Mucosa of gallbladder (tissue), 1 donor: ENCODE measurements around the gene RIPOR1. TPM values are rescaled to one million over a fixed set of nuclear protein-coding genes. Genes with fewer than 3 reads are reported as not detected.
A peak's percentile ranks its signal among the peaks of the same experiment; 100 is the strongest.

Experiments
- DNase-seq: peaks from one replicate; pipeline ENCODE4 v3.0.0-alpha.2; 2020; ENCODE audit warnings: low spot score
- total RNA-seq: library from RNA; stranded (reverse); gene quantifications from one replicate; pipeline ENCODE4 v1.2.1, GENCODE V29; 2021
- donor health status: DM: no; HTN: no; CAD: no.

Gene RIPOR1
- total RNA-seq, 1 donor from 2014 or later: 70.6 TPM

DNA sequence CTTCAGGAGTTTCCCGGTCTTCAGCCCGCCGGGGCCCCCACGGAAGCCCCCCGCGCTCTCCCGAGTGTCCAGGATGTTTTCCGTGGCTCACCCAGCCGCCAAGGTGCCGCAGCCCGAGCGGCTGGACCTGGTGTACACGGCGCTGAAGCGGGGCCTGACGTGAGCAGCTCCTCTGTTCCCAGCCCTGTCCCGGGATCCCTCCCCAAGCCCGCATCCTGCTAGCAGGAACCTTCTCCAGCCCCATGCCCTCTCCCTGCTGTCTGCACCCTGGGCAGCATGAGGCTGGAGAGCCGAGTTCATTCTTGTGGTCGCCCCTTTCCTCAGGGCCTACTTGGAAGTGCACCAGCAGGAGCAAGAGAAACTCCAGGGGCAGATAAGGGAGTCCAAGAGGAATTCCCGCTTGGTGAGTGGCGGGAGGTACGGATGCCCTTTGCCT, 10.1 kb downstream of the RIPOR1 start:
- no peak for DNase-seq

DNA sequence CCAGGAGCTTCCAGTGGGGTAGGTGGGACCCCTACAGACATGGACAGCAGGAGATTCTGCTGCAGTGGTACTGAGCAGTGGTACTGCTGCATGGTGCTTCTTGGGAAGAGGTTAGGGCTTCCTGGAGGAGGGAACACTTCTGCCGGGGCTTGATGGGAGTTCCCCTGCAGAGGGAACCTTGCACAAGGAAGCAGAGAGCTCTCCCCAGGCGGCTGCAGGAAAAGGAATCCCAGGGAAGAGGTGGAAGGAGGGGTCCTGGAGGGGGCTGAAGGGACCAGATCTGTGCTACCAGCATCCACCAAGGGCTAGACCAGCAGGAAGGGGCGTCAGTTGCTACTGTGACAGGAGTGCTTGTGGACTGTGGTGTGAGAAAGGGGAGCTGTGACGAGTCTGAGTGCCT, 10.6 kb downstream of the RIPOR1 start:
- DNase-seq: no peak

GRCh38 chr16:67539691-67540635, 11.3 kb downstream of the RIPOR1 start:
- DNase-seq: no peak

- DNase-seq: no peak
These were observed 12.1 kb downstream of the RIPOR1 start for GRCh38 chr16:67540756-67541155.

DNA sequence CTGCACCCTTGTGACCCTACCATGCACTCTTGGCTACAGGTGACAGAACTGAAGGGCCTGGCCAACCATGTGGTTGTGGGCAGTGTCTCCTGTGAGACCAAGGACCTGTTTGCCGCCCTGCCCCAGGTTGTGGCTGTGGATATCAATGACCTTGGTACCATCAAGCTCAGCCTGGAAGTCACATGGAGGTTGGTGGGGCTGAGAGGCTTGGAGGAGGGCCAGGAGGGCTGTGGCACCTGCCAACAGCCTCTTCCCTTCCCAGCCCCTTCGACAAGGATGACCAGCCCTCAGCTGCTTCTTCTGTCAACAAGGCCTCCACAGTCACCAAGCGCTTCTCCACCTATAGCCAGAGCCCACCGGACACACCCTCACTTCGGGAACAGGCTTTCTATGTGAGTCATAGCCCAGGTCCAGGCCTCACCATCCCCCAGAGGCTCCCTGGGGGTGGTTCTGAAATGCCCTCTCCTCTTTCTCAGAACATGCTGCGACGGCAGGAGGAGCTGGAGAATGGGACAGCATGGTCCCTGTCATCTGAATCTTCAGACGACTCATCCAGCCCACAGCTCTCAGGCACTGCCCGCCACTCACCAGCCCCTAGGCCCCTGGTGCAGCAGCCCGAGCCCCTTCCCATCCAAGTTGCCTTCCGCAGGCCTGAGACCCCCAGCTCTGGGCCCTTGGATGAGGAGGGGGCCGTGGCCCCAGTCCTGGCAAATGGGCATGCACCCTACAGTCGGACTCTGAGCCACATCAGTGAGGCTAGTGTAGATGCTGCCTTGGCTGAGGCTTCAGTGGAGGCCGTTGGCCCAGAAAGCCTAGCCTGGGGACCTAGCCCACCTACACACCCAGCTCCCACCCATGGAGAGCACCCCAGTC, 13.0 kb downstream of the RIPOR1 start:
- no peak for DNase-seq

GRCh38 chr16:67542464-67542863, 13.8 kb downstream of the RIPOR1 start:
- no peak for DNase-seq

- DNase-seq: no peak
These were observed 14.4 kb downstream of the RIPOR1 start for GRCh38 chr16:67543036-67543435.

GRCh38 chr16:67543582-67543981, 15.0 kb downstream of the RIPOR1 start:
- no peak for DNase-seq

DNA sequence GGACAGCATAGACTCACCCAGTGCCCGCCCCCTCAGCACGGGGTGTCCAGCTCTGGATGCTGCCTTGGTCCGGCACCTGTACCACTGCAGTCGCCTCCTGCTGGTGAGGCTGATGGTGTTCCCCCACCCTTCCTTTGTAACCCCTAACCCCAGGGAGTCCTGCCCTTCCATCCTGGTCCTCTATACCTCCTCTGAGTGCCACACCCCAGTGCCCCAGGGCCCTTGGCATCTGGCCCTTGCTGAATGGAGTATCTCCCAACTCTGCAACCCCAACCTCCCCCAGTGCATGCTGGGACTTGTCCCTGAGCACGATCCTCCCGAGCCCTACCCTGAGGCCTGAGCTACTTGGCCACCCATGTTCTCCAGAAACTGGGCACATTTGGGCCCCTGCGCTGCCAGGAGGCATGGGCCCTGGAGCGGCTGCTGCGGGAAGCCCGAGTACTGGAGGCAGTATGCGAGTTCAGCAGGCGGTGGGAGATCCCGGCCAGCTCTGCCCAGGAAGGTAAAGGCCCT, 15.8 kb downstream of the RIPOR1 start:
- no peak for DNase-seq

DNA sequence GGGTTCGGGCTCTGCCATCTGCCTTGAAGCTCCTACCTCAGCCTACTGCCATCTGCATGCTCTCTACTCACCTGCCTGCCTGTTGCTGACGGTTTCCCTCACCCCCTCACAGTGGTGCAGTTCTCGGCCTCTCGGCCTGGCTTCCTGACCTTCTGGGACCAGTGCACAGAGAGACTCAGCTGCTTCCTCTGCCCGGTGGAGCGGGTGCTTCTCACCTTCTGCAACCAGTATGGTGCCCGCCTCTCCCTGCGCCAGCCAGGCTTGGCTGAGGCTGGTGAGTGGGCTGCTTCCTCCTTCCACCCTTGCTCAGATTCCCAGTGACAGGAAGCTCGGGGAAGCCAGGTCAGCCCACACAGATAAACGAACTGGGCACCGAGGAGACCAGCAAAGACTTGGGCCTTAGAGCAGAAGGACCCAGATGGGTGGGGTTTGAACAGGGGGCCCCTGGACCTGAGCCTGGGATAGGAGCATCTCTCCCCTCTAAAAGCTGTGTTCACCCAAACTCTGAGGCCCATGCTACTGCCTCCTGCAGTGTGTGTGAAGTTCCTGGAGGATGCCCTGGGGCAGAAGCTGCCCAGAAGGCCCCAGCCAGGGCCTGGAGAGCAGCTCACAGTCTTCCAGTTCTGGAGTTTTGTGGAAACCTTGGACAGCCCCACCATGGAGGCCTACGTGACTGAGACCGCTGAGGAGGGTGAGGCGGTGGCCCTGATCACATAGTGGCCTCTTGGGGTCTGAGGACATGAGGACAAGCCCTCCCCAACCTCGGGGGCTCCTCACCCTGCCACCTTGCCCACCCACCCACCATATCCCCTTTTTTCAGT, 16.4 kb downstream of the RIPOR1 start:
- DNase-seq: no peak

GRCh38 chr16:67545665-67546024, 17.0 kb downstream of the RIPOR1 start:
- no peak for DNase-seq

DNA sequence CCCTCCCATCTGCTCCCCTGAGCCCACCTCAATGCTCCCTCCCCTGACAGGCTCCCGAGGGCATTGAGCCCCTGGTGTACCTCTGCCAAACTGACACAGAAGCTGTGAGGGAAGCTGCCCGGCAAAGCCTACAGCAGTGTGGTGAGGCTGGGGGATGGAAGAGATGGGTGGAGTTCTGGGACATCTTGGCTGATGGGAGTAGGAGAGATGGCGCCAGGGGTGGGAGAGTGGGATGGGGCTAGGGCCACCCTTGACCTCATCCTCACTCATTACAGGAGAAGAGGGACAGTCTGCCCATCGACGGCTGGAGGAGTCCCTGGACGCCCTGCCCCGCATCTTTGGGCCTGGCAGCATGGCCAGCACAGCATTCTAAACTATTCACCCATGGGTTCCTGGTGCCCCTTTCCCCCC, 17.5 kb downstream of the RIPOR1 start:
- DNase-seq: no peak

DNA sequence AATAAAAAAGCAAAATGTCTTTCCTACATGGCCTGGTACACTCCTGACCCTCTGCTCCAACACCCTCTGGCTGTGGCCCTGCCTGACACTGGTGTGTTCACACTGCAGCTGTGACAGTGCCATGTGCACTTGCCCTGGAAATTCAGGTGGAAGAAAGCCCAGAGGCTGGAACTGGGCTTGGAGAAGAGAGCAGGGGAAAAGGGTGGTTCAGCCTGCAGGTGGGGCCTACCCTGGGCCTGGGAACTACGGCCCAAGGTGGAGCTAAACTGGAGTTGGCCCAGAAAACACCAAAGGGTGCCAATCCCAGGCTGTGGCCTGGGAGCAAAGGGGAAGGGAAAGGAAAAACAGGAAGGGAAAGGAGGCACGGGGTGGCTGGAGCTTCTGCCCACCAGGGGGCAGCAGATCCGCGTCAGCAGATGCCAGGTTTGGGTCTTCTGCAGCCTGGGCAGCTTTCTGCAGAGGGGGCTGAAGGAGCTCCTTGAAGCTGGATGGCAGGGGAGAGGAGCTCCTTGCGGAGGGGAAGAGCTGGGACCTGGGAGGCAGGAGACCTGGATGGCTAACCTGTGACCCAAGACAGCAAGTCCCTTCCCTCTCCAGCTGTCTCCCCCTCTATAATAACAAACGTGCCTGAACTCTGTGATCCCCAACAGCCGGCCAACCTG, 18.3 kb downstream of the RIPOR1 start:
- peak; percentile 74 for DNase-seq

- no peak for DNase-seq
These were observed 19.0 kb downstream of the RIPOR1 start for GRCh38 chr16:67547423-67548264.

DNA sequence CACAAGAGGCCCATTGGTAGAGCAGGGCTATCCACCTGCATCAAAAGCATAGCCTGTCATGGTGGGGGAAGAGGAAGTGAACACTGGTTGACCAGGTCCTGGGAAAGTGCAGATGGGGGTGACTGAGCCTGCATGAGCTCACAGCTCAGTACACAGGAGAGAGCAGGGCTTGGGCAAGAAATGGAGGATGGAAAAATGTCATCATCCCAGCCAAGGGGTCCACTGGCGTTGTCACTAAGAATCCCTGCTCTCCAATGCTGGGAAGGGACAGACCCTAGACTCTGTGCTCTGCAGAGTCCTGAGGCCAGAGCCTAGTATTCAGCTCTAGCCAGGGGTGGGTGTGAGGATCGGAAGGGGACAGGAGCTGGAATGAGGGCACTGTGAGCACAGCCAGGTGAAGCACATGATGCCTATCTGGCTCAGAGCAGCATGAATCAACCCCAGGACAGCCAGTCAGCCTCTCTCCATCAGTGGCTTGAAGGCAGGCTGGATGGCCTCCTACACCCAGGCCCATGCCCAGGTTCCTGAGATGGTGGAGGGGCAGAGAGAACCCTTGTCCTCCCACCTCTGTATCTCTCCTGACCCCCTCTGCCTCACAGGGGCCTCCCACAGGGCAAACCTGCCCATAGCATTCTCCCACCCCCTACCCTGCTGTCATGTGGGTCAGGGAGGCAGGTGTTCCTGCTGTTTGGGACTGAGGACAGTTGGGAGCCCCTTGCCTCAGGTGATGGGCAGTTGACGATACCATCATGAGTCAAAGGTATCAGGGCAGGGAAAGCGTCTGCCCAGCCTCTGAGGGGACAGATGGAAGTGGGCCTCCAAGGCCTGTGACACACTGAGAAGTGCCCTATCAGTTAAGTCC, 19.9 kb downstream of the RIPOR1 start:
- no peak for DNase-seq

DNA sequence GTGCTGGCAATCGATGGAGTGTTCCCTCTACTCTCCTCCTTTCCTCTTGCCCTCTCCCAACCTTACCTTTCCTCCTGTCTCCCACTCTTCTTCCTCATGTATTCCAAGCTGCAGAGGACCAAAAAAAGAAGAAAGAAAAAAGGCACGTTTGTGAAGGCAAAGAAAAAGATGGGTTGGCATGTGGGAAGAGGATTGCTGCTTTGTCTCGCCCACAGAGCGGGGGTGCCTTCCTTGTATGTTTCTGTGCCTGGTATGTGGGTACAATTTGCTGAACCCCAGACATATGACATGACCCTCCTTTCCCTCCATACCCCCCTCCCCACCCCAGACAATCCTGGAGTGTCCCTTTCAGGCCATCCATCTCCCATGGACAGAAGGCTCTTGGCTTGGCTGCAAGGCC, 20.6 kb downstream of the RIPOR1 start:
- DNase-seq: no peak

DNA sequence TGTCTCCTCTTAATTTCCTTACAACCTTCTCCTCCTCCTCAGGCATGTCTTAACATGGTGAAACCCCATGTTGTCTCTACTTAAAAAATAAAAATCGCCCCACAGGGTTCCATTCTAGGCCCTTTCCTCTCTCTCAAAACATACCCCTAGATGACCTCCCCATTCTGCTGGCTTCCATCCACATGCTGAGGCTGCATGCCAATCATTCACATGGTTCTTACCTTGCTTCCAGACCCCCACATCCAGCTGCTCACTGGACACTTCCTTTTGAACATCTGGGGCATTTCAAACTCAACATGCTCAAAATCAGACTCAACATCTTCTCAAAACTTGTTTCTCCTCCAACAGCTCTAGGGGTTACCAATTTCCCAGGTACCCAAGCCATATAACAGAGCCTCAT, 21.3 kb downstream of the RIPOR1 start:
- no peak for DNase-seq

GRCh38 chr16:67551091-67551490, 22.5 kb downstream of the RIPOR1 start:
- no peak for DNase-seq

- no peak for DNase-seq
These were observed 23.3 kb downstream of the RIPOR1 start for GRCh38 chr16:67551972-67552371.
